Heart right ventricle (tissue), 16 donors: ENCODE measurements around the gene PRKAG1. TPM values are rescaled to one million over a fixed set of nuclear protein-coding genes. Genes with fewer than 3 reads are reported as not detected.

Experiments
- ATAC-seq, 8 donors: fragments of 200-7000 bp; cut with Tn5 transposase; one replicate each; pipeline ENCODE4 v1.9.1; 2020; ENCODE audit warnings: mild to moderate bottlenecking in 8 of 8, moderate library complexity in 8 of 8, moderate number of reproducible peaks in 1 of 8
- DNase-seq, 2 donors: peaks; one replicate each; pipeline ENCODE4 v3.0.0-alpha.2; 2020
- H3K27ac ChIP-seq, 10 donors: fragments of 200-600 bp; sonication (generic) in 2 of 10; one replicate each; pipeline versions ENCODE4 v1.5.0 to v1.8.0; 2020 to 2022; ENCODE audit warnings: mild to moderate bottlenecking in 3 of 10
- H3K27me3 ChIP-seq, 7 donors: fragments of 200-600 bp; one replicate each; pipeline ENCODE4 v1.8.0; 2021 to 2022; ENCODE audit warnings: mild to moderate bottlenecking in 2 of 7
- H3K36me3 ChIP-seq, 9 donors: fragments of 200-600 bp; sonication (generic) in 1 of 9; one replicate each; pipeline versions ENCODE4 v1.5.0 to v1.8.0; 2020 to 2022; ENCODE audit warnings: mild to moderate bottlenecking in 2 of 9
- H3K4me1 ChIP-seq, 9 donors: fragments of 200-600 bp; sonication (generic) in 1 of 9; one replicate each; pipeline versions ENCODE4 v1.5.0 to v1.8.0; 2020 to 2022; ENCODE audit warnings: mild to moderate bottlenecking in 4 of 9
- H3K4me3 ChIP-seq, 10 donors: fragments of 200-600 bp; sonication (generic) in 2 of 10; one replicate each; pipeline versions ENCODE4 v1.5.0 to v1.8.0; 2020 to 2022; ENCODE audit warnings: mild to moderate bottlenecking in 7 of 10, moderate library complexity in 2 of 10
- H3K9me3 ChIP-seq, 11 donors: fragments of 200-600 bp in 10 of 11; sonication (generic) in 2 of 11; one replicate each; pipeline versions ENCODE4 v1.5.0 to v1.8.0; 2013 to 2022; ENCODE audit warnings: mild to moderate bottlenecking in 2 of 11, control low read depth in 1 of 11, moderate library complexity in 1 of 11
- WGBS, 2 donors: extraction: QIAGEN DNeasy Blood & Tissue Kit; methylation state at CpG; one replicate each; pipeline ENCODE4 v1.1.7; 2013; ENCODE audit warnings: inconsistent platforms in 1 of 2; 5-methylcytosine and 5-hydroxymethylcytosine counted together
- intact Hi-C, 10 donors: fragments of 100-400 bp; cut with DNase I; formaldehyde crosslinking; loops; one replicate each; pipeline versions ENCODE4 v1.11.1 to v1.14.2; 2022
- polyA plus RNA-seq, 2 donors: library from polyadenylated mRNA; stranded (reverse); fragments of 200-250 nt; gene quantifications; one replicate each; pipeline ENCODE4 v1.2.3, GENCODE V29; 2013
- total RNA-seq, 10 donors: library from RNA; stranded (reverse); fragmentation: NEBNext Ultra II Directional in 3 of 10; extraction: Animal tissue kit (Norgen Biotek cat#: 25700) in 3 of 10; gene quantifications; one replicate each; pipeline versions ENCODE4 v1.2.1 to v1.2.4, GENCODE V29; 2021 to 2023
- TF ChIP-seq, protein P1 (sequence below), 9 donors: fragments of 200-600 bp; sonication (generic) in 2 of 9; IDR thresholded peaks; one replicate each; pipeline versions ENCODE4 v1.5.0 to v1.8.0; 2021 to 2022; ENCODE audit warnings: antibody characterized with exemption in 9 of 9, mild to moderate bottlenecking in 5 of 9, moderate library complexity in 1 of 9
- donor health status: Arrhythmogenic right ventricular cardiomyopathy.
- donor health status: ischemic (EF 13 %, LVEDD 7.1; RV severe dilation, severe dysfunction).
- donor health status: healthy with polysubstance abuse.
- donor health status: DM: no; HTN: yes; CAD: no.
- donor health status: DM: no; HTN: no; CAD: no.
- donor health status: ischemic (EF 25% LVEDD 6.9; RV normal size, moderate dysfunction).
- donor health status: ischemic (EF 25% LVEDD 5.7; RV mildly dilated, moderate dysfunction).
- donor health status: healthy.
- donor health status: DM: yes; HTN: yes; CAD: no.
- donor health status: Ischemic cardiomyopathy.
- donor health status: ischemic (EF 35%, LVEDD 5.7; RV mildly dilated, moderate dysfunction).
- donor health status: nonischemic (EF 11% LVEDD 7.7; RV severe dilation, severe dysfunction).
- donor health status: DM: yes; HTN: yes; CAD: no.
- donor health status: PGD.
- donor health status: ischemic (EF 29% LVEDD 5.4; RV normal size, mild dysfunction).
- donor health status: nonischemic (EF 23%, LVEDD 6.1; RV moderate dilation, normal function).

Gene PRKAG1
- total and polyA plus RNA-seq, 12 donors, result 71.0 to 110 (median 95.6) TPM

DNA sequence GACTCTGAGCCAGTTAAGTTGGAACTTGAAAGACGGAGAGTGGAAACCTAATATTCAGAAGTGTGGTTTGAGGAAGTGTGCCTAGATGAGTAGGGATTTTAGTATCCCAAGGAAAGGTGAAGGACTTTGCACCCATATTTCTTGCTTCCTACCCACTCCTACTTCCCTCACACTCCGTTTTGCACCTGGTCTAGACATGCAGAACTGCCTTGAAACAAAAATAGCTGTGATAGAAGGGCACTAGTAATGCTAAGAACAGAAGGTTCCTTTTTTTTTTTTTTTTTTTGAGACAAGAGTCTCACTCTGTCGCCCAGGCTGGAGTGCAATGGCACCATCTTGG lies 60.6 kb downstream of the PRKAG1 start:
- TF ChIP-seq, protein P1, sequence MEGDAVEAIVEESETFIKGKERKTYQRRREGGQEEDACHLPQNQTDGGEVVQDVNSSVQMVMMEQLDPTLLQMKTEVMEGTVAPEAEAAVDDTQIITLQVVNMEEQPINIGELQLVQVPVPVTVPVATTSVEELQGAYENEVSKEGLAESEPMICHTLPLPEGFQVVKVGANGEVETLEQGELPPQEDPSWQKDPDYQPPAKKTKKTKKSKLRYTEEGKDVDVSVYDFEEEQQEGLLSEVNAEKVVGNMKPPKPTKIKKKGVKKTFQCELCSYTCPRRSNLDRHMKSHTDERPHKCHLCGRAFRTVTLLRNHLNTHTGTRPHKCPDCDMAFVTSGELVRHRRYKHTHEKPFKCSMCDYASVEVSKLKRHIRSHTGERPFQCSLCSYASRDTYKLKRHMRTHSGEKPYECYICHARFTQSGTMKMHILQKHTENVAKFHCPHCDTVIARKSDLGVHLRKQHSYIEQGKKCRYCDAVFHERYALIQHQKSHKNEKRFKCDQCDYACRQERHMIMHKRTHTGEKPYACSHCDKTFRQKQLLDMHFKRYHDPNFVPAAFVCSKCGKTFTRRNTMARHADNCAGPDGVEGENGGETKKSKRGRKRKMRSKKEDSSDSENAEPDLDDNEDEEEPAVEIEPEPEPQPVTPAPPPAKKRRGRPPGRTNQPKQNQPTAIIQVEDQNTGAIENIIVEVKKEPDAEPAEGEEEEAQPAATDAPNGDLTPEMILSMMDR (IDR thresholded peaks at IDR 0.05), result no peak
- H3K36me3 ChIP-seq, result peaks cover 0 to 12% (median 0%) of the 10 kb centered on the region in 9 donors
- H3K4me1 ChIP-seq, result peaks cover 5 to 37% (median 27%) of the 10 kb centered on the region in 9 donors
- H3K27me3 ChIP-seq, result peaks cover 0 to 12% (median 0%) of the 10 kb centered on the region in 7 donors
- ATAC-seq (no peak), DNase-seq (no peak)
- H3K4me3 ChIP-seq, result peak overlapping the region in 8 of 10 donors; percentile 74 to 98 (median 96)
- WGBS, 2 donors, result 34 to 40% methylated on average over 3 of the region's 3 CpGs
- intact Hi-C loops, result no loop called here
- H3K27ac ChIP-seq, result peak overlapping the region in 5 of 10 donors; percentile 72 to 93 (median 91)
- H3K9me3 ChIP-seq, result no peaks in the 10 kb centered on the region

DNA sequence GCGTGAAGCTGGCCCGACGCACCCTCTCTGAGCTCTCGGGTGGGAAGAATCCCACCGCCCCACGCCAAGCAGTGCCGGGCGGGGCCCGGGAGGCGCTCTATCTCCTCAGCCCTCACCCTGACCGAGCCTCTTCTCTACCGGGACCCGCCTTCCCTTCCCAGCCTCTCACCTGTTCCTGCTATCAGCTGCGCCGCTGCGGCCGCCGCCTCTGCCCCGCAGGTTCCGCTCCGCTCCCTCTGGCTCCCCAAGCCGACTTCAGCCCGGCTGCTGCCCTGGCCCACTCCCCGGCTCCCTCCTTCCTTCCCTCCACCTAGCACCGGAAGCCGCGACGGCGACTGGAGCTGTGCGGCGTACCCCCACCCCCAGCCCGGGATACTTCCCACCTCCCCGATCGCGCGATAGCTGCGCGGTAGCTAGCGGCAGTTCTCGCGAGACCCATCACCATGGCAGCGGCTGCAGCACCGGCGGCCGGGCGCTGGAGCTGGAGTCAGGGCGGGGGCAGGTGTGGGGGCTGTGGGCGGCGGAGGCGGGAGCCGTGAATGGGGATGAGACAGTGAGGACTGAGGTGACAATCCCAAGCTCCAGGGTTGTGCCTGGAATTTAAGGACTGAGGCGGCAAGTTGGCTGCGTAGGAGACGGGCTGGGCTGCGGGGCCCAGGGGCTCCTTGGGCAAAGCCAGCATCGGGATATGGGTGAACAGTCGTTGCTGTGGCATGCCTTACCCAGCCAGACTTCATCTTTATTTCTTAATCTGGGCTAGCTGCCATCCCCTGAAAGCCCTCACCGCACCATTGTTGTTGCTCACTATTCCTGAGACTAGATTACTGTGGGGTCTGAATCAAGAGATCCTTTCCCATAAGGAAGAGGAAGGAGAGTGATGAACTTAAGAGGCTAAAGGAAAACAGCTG lies 61.2 kb downstream of the PRKAG1 start, which contains the start of gene ARF3:
Gene ARF3, minus strand, starts transcription at position 347 of the 908 bp plus-strand sequence. CDS start 16,392 bp downstream, outside the sequence.
- Histone ChIP-seq H3K4me3 (peak within 1 kb of the TSS; percentile 74 to 98 (median 95)), H3K27ac (peak within 1 kb of the TSS; percentile 17 to 93 (median 88)), H3K36me3 (peaks cover 0 to 18% (median 3%) of the 10 kb centered on the region in 9 donors), H3K27me3 (peaks cover 0 to 8% (median 0%) of the 10 kb centered on the region in 7 donors), H3K4me1 (peaks cover 5 to 37% (median 27%) of the 10 kb centered on the region in 9 donors), H3K9me3 (no peaks in the 10 kb centered on the region)
- ATAC-seq (peak; percentile 95 to 97 (median 96)), DNase-seq (peak; percentile 94 to 96)
- TF ChIP-seq, protein P1 (IDR thresholded peaks at IDR 0.05), result no peak
- intact Hi-C loops, result no loop called here
- 1% methylated on average over 53 to 58 of the region's 58 CpGs for WGBS, 2 donors

DNA sequence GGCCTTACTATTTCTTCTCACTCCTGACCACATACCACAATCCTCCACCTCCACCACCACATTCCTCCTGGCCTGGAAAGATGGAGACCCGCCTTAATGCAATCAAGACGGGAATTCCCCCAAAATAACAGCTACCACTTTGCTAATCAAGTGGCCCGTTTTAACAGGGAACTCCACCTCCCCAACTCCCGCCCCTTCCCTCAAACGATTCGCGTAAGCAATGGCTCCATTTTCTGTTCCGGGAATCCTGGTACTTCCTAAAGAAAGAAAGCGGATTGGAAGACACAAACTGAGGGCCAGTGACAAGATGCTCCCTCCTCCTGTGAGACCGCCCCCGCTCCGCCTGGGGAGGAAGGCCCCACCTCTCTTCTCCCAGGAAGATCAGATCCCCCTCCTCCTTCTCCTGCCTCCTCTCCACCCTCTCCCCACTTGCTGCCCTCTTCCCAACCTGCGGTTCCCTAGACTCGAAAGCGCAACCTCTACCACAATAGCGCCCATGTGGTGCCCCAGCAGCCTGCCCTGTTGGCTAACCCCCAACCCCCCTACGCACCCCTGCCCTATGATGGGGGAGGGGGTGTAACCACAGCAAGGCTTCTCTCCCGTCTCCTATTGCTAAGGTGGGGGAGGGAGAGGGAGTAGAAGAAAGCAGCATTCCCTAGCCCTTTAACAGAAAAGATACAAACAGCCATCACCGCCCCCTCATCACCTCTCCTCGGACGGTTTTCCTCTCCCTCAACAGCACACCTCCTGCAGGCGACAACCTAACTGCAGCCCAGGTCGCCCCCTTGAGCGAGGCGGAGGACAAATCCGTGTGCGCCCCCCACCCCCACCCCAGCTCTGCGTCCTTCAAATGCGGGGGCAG lies 62.1 kb downstream of the PRKAG1 start:
- Histone ChIP-seq H3K27me3 (peaks cover 0 to 8% (median 0%) of the 10 kb centered on the region in 7 donors), H3K4me1 (peaks cover 5 to 37% (median 27%) of the 10 kb centered on the region in 9 donors), H3K9me3 (no peaks in the 10 kb centered on the region), H3K36me3 (peaks cover 0 to 22% (median 3%) of the 10 kb centered on the region in 9 donors), H3K27ac (peak overlapping the region; percentile 17 to 93 (median 88)), H3K4me3 (peak overlapping the region; percentile 74 to 98 (median 95))
- TF ChIP-seq, protein P1 (IDR thresholded peaks at IDR 0.05), result peak in 2 of 9 donors; percentile 7 to 11
- peak; percentile 87 to 96 (median 91) for ATAC-seq
- WGBS, 2 donors, result 1 to 2% methylated on average over 28 of the region's 29 CpGs
- DNase-seq, result peak; percentile 80 to 88
- intact Hi-C loops, result no loop called here
